HL-60 (cell line): ENCODE measurements around the gene MTIF3.

ENCODE experiments used
- DNase-seq, 2 experiments: peaks; one replicate each; pipeline ENCODE4 v3.0.0-alpha.2; 2010 to 2020; ENCODE audit warnings: low read depth in 1 of 2, low spot score in 1 of 2
- H3K27ac ChIP-seq: fragments of 250-450 bp; sonication (Bioruptor Pico); replicated peaks from 2 replicates; pipeline ENCODE4 v1.5.1; 2020; ENCODE audit warnings: mild to moderate bottlenecking, moderate library complexity
- H3K27me3 ChIP-seq: fragments of 250-450 bp; sonication (Bioruptor Pico); 2 replicates; pipeline ENCODE4 v1.5.1; 2021; ENCODE audit warnings: mild to moderate bottlenecking, moderate library complexity; ENCODE audit not compliant: insufficient read depth, poor library complexity, severe bottlenecking
- H3K4me3 ChIP-seq: replicated peaks from 2 replicates; pipeline ENCODE4 v1.5.1; 2011; ENCODE audit warnings: mild to moderate bottlenecking, control low read depth, low read length; ENCODE audit not compliant: insufficient read depth
- CTCF ChIP-seq: IDR thresholded peaks from one replicate; pipeline ENCODE4 v1.5.1; 2011; ENCODE audit warnings: low read length, control low read depth, inconsistent platforms; ENCODE audit not compliant: insufficient read depth
- GABPA ChIP-seq: IDR thresholded peaks from 2 replicates; pipeline ENCODE4 v1.6.1; 2012; ENCODE audit warnings: low read depth
- POLR2AphosphoS5 ChIP-seq: IDR thresholded peaks from 2 replicates; pipeline ENCODE4 v1.6.1; 2012; ENCODE audit warnings: low read depth
- REST ChIP-seq: IDR thresholded peaks from 2 replicates; pipeline ENCODE4 v1.6.1; 2012; ENCODE audit warnings: low read depth; ENCODE audit not compliant: insufficient replicate concordance
- SPI1 ChIP-seq: IDR thresholded peaks from 2 replicates; pipeline ENCODE4 v1.6.1; 2012; ENCODE audit warnings: low read depth, mild to moderate bottlenecking, borderline replicate concordance

The MTIF3 gene

GRCh38 chr13:27408074-27408473, 42.3 kb downstream of the MTIF3 start:
- no peak for TF ChIP-seq REST
- no peak for TF ChIP-seq CTCF
- TF ChIP-seq SPI1, result no peak
- TF ChIP-seq POLR2AphosphoS5, result no peak
- TF ChIP-seq GABPA, result no peak
- Histone ChIP-seq H3K27me3 (no peaks in the 10 kb centered on the region), H3K27ac (no peak overlapping the region), H3K4me3 (no peak overlapping the region)
- DNase-seq, result no peak

GRCh38 chr13:27406178-27406939, 44.0 kb downstream of the MTIF3 start:
- H3K4me3 ChIP-seq, result no peak overlapping the region
- H3K27ac ChIP-seq, result no peak overlapping the region
- TF ChIP-seq SPI1, result no peak
- no peak for TF ChIP-seq REST
- TF ChIP-seq GABPA, result no peak
- TF ChIP-seq CTCF, result peak; percentile 33
- no peak for TF ChIP-seq POLR2AphosphoS5
- no peaks in the 10 kb centered on the region for H3K27me3 ChIP-seq
- DNase-seq, result peak in 1 of 2 experiments; percentile 49

DNA sequence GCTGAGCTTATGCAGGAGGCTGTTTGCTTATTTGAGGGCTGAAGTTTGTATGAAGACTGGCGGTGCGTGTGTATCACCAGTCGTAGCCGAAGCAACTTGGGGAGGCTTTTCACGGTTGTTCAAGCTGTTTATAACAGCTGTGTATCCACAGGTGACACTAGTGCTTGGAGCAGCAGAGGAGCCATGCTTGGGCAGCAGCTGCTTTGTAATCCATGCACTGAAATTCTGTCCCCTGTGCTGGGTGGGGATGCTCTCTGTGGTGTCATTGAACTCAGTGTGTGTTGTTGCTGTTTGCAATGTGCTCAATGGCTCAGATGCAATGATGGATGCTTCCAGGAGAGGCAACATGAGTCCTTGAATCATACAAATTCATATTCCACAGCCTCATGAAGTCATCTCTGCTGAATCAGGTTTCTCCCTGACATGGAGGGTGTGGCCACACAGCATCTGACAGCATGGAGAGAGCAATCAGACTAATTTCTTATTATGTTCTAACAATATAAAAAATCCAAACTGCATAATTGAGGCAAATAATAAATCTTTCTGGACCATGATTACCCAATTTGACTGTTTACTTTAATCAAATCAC, 44.7 kb downstream of the MTIF3 start:
- DNase-seq, result no peak
- no peak overlapping the region for H3K4me3 ChIP-seq
- TF ChIP-seq POLR2AphosphoS5 (no peak), GABPA (no peak), REST (no peak), SPI1 (no peak), CTCF (no peak)
- no peaks in the 10 kb centered on the region for H3K27me3 ChIP-seq
- no peak overlapping the region for H3K27ac ChIP-seq
